ENCODE results near the gene SMG7.

Gene SMG7

GRCh38 chr1:183443466-183443865 lies 28.8 kb upstream of the SMG7 start:
- Histone ChIP-seq H3K4me3 (ENCODE audit: low read depth in 1 of 2, low read length in 2 of 2) (no peak overlapping the region), H3K9me3 (ENCODE audit: control insufficient read depth in 1 of 2, low read length in 2 of 2) (no peaks in the 10 kb centered on the region), H3K27ac (ENCODE audit: low read depth, low read length) (no peak overlapping the region), H3K4me1 (ENCODE audit: control insufficient read depth in 1 of 2, insufficient read depth in 2 of 2, low read length in 2 of 2) (no peaks in the 10 kb centered on the region), H3K9ac (ENCODE audit: low read depth in 1 of 2, low read length in 2 of 2) (no peak overlapping the region), H3K27me3 (ENCODE audit: control insufficient read depth in 1 of 2, insufficient read depth in 2 of 2, low read length in 2 of 2) (no peaks in the 10 kb centered on the region), H3K36me3 (ENCODE audit: control insufficient read depth in 1 of 2, insufficient read depth in 2 of 2, low read length in 2 of 2) (no peaks in the 10 kb centered on the region)

- Histone ChIP-seq H3K4me1 (ENCODE audit: control insufficient read depth in 1 of 2, insufficient read depth in 2 of 2, low read length in 2 of 2) (no peaks in the 10 kb centered on the region), H3K9me3 (ENCODE audit: control insufficient read depth in 1 of 2, low read length in 2 of 2) (no peaks in the 10 kb centered on the region), H3K36me3 (ENCODE audit: control insufficient read depth in 1 of 2, insufficient read depth in 2 of 2, low read length in 2 of 2) (no peaks in the 10 kb centered on the region), H3K27ac (ENCODE audit: low read depth, low read length) (no peak overlapping the region), H3K9ac (ENCODE audit: low read depth in 1 of 2, low read length in 2 of 2) (no peak overlapping the region), H3K27me3 (ENCODE audit: control insufficient read depth in 1 of 2, insufficient read depth in 2 of 2, low read length in 2 of 2) (no peaks in the 10 kb centered on the region), H3K4me3 (ENCODE audit: low read depth in 1 of 2, low read length in 2 of 2) (no peak overlapping the region)
Observed at GRCh38 chr1:183444243-183444642, 28.1 kb upstream of the SMG7 start.

GRCh38 chr1:183449223-183449770 lies 23.0 kb upstream of the SMG7 start:
- H3K4me3 ChIP-seq (ENCODE audit: low read depth in 1 of 2, low read length in 2 of 2) = no peak overlapping the region
- H3K9ac ChIP-seq (ENCODE audit: low read depth in 1 of 2, low read length in 2 of 2) = no peak overlapping the region
- no peaks in the 10 kb centered on the region for H3K9me3 ChIP-seq (ENCODE audit: control insufficient read depth in 1 of 2, low read length in 2 of 2)
- no peaks in the 10 kb centered on the region for H3K4me1 ChIP-seq (ENCODE audit: control insufficient read depth in 1 of 2, insufficient read depth in 2 of 2, low read length in 2 of 2)
- H3K36me3 ChIP-seq (ENCODE audit: control insufficient read depth in 1 of 2, insufficient read depth in 2 of 2, low read length in 2 of 2) = no peaks in the 10 kb centered on the region
- no peak overlapping the region for H3K27ac ChIP-seq (ENCODE audit: low read depth, low read length)
- no peaks in the 10 kb centered on the region for H3K27me3 ChIP-seq (ENCODE audit: control insufficient read depth in 1 of 2, insufficient read depth in 2 of 2, low read length in 2 of 2)

GRCh38 chr1:183450093-183450492 lies 22.2 kb upstream of the SMG7 start:
- H3K27me3 ChIP-seq (ENCODE audit: control insufficient read depth in 1 of 2, insufficient read depth in 2 of 2, low read length in 2 of 2) = no peaks in the 10 kb centered on the region
- no peaks in the 10 kb centered on the region for H3K9me3 ChIP-seq (ENCODE audit: control insufficient read depth in 1 of 2, low read length in 2 of 2)
- H3K36me3 ChIP-seq (ENCODE audit: control insufficient read depth in 1 of 2, insufficient read depth in 2 of 2, low read length in 2 of 2) = no peaks in the 10 kb centered on the region
- H3K27ac ChIP-seq (ENCODE audit: low read depth, low read length) = no peak overlapping the region
- H3K4me1 ChIP-seq (ENCODE audit: control insufficient read depth in 1 of 2, insufficient read depth in 2 of 2, low read length in 2 of 2) = no peaks in the 10 kb centered on the region
- no peak overlapping the region for H3K9ac ChIP-seq (ENCODE audit: low read depth in 1 of 2, low read length in 2 of 2)
- H3K4me3 ChIP-seq (ENCODE audit: low read depth in 1 of 2, low read length in 2 of 2) = no peak overlapping the region

- no peak overlapping the region for H3K27ac ChIP-seq (ENCODE audit: low read depth, low read length)
- no peaks in the 10 kb centered on the region for H3K9me3 ChIP-seq (ENCODE audit: control insufficient read depth in 1 of 2, low read length in 2 of 2)
- H3K4me1 ChIP-seq (ENCODE audit: control insufficient read depth in 1 of 2, insufficient read depth in 2 of 2, low read length in 2 of 2) = no peaks in the 10 kb centered on the region
- no peaks in the 10 kb centered on the region for H3K27me3 ChIP-seq (ENCODE audit: control insufficient read depth in 1 of 2, insufficient read depth in 2 of 2, low read length in 2 of 2)
- H3K9ac ChIP-seq (ENCODE audit: low read depth in 1 of 2, low read length in 2 of 2) = no peak overlapping the region
- no peaks in the 10 kb centered on the region for H3K36me3 ChIP-seq (ENCODE audit: control insufficient read depth in 1 of 2, insufficient read depth in 2 of 2, low read length in 2 of 2)
- no peak overlapping the region for H3K4me3 ChIP-seq (ENCODE audit: low read depth in 1 of 2, low read length in 2 of 2)
Observed at GRCh38 chr1:183454377-183454776, 17.9 kb upstream of the SMG7 start.

DNA sequence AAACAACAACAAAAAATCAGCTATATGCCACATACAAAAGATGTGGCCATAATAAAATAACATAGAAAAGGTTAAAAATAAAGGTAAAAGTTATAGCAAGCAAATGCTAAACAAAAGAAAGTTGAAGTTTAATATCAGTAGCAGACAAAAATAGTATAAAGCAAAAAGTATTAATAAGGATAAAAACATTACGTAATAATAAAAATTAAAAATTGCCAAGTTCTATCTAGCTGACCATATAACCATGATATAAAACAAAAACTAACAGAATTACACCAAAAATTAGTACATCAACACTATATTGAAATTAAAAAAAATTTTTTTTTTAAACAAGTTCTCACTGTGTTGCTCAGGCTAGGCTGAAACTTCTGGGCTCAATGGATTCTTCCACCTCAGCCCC lies 15.5 kb upstream of the SMG7 start:
- peaks cover 0 to 3% of the 10 kb centered on the region in 2 donors for H3K4me1 ChIP-seq (ENCODE audit: control insufficient read depth in 1 of 2, insufficient read depth in 2 of 2, low read length in 2 of 2)
- H3K9me3 ChIP-seq (ENCODE audit: control insufficient read depth in 1 of 2, low read length in 2 of 2) = no peaks in the 10 kb centered on the region
- no peaks in the 10 kb centered on the region for H3K27me3 ChIP-seq (ENCODE audit: control insufficient read depth in 1 of 2, insufficient read depth in 2 of 2, low read length in 2 of 2)
- no peak overlapping the region for H3K27ac ChIP-seq (ENCODE audit: low read depth, low read length)
- no peak overlapping the region for H3K4me3 ChIP-seq (ENCODE audit: low read depth in 1 of 2, low read length in 2 of 2)
- H3K9ac ChIP-seq (ENCODE audit: low read depth in 1 of 2, low read length in 2 of 2) = no peak overlapping the region
- H3K36me3 ChIP-seq (ENCODE audit: control insufficient read depth in 1 of 2, insufficient read depth in 2 of 2, low read length in 2 of 2) = no peaks in the 10 kb centered on the region

- H3K9ac ChIP-seq (ENCODE audit: low read depth in 1 of 2, low read length in 2 of 2) = no peak overlapping the region
Observed at GRCh38 chr1:183457449-183457848, 14.8 kb upstream of the SMG7 start.

GRCh38 chr1:183460596-183460995 lies 11.7 kb upstream of the SMG7 start:
- Histone ChIP-seq H3K4me3 (ENCODE audit: low read depth in 1 of 2, low read length in 2 of 2) (no peak overlapping the region), H3K36me3 (ENCODE audit: control insufficient read depth in 1 of 2, insufficient read depth in 2 of 2, low read length in 2 of 2) (no peaks in the 10 kb centered on the region), H3K9ac (ENCODE audit: low read depth in 1 of 2, low read length in 2 of 2) (no peak overlapping the region), H3K27me3 (ENCODE audit: control insufficient read depth in 1 of 2, insufficient read depth in 2 of 2, low read length in 2 of 2) (no peaks in the 10 kb centered on the region), H3K4me1 (ENCODE audit: control insufficient read depth in 1 of 2, insufficient read depth in 2 of 2, low read length in 2 of 2) (peaks cover 0 to 3% of the 10 kb centered on the region in 2 donors), H3K9me3 (ENCODE audit: control insufficient read depth in 1 of 2, low read length in 2 of 2) (no peaks in the 10 kb centered on the region), H3K27ac (ENCODE audit: low read depth, low read length) (no peak overlapping the region)

More at GRCh38 chr1:183457449-183457848, 14.8 kb upstream of the SMG7 start:
- Histone ChIP-seq H3K27ac (ENCODE audit: low read depth, low read length) (no peak overlapping the region), H3K9me3 (ENCODE audit: control insufficient read depth in 1 of 2, low read length in 2 of 2) (no peaks in the 10 kb centered on the region), H3K27me3 (ENCODE audit: control insufficient read depth in 1 of 2, insufficient read depth in 2 of 2, low read length in 2 of 2) (no peaks in the 10 kb centered on the region), H3K4me3 (ENCODE audit: low read depth in 1 of 2, low read length in 2 of 2) (no peak overlapping the region), H3K4me1 (ENCODE audit: control insufficient read depth in 1 of 2, insufficient read depth in 2 of 2, low read length in 2 of 2) (peaks cover 0 to 3% of the 10 kb centered on the region in 2 donors), H3K36me3 (ENCODE audit: control insufficient read depth in 1 of 2, insufficient read depth in 2 of 2, low read length in 2 of 2) (no peaks in the 10 kb centered on the region)

DNA sequence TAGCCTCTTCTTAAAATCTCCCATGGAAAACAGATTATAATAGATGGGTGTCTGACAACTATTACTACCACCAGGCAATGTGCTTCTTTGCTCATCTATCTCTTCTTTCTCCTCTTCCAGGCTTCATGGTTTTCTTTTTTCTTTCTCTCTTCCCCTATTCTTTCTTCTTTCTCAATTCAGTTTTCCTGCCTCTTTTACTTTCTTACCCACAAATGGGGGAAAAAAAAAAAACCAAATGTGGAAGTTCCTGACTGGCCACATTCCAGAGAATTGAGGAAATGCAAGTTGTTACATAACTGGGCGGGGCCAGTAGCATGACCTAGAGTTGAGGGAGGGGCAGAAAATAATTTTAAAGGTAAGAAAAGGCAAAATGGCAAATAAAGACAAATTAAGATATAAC lies 10.9 kb upstream of the SMG7 start:
- Histone ChIP-seq H3K4me1 (ENCODE audit: control insufficient read depth in 1 of 2, insufficient read depth in 2 of 2, low read length in 2 of 2) (peaks cover 0 to 3% of the 10 kb centered on the region in 2 donors), H3K4me3 (ENCODE audit: low read depth in 1 of 2, low read length in 2 of 2) (no peak overlapping the region), H3K9ac (ENCODE audit: low read depth in 1 of 2, low read length in 2 of 2) (no peak overlapping the region), H3K27ac (ENCODE audit: low read depth, low read length) (no peak overlapping the region), H3K27me3 (ENCODE audit: control insufficient read depth in 1 of 2, insufficient read depth in 2 of 2, low read length in 2 of 2) (no peaks in the 10 kb centered on the region), H3K9me3 (ENCODE audit: control insufficient read depth in 1 of 2, low read length in 2 of 2) (no peaks in the 10 kb centered on the region), H3K36me3 (ENCODE audit: control insufficient read depth in 1 of 2, insufficient read depth in 2 of 2, low read length in 2 of 2) (no peaks in the 10 kb centered on the region)

- Histone ChIP-seq H3K36me3 (ENCODE audit: control insufficient read depth in 1 of 2, insufficient read depth in 2 of 2, low read length in 2 of 2) (no peaks in the 10 kb centered on the region), H3K9ac (ENCODE audit: low read depth in 1 of 2, low read length in 2 of 2) (no peak overlapping the region), H3K9me3 (ENCODE audit: control insufficient read depth in 1 of 2, low read length in 2 of 2) (no peaks in the 10 kb centered on the region), H3K27ac (ENCODE audit: low read depth, low read length) (no peak overlapping the region), H3K27me3 (ENCODE audit: control insufficient read depth in 1 of 2, insufficient read depth in 2 of 2, low read length in 2 of 2) (no peaks in the 10 kb centered on the region), H3K4me3 (ENCODE audit: low read depth in 1 of 2, low read length in 2 of 2) (no peak overlapping the region), H3K4me1 (ENCODE audit: control insufficient read depth in 1 of 2, insufficient read depth in 2 of 2, low read length in 2 of 2) (peaks cover 3 to 10% of the 10 kb centered on the region in 2 donors)
Observed at GRCh38 chr1:183463566-183463965, 8.7 kb upstream of the SMG7 start.

GRCh38 chr1:183466781-183467180 lies 5.5 kb upstream of the SMG7 start:
- Histone ChIP-seq H3K36me3 (ENCODE audit: control insufficient read depth in 1 of 2, insufficient read depth in 2 of 2, low read length in 2 of 2) (no peaks in the 10 kb centered on the region), H3K27ac (ENCODE audit: low read depth, low read length) (no peak overlapping the region), H3K9me3 (ENCODE audit: control insufficient read depth in 1 of 2, low read length in 2 of 2) (no peaks in the 10 kb centered on the region), H3K4me1 (ENCODE audit: control insufficient read depth in 1 of 2, insufficient read depth in 2 of 2, low read length in 2 of 2) (peaks cover under 1 to 21% of the 10 kb centered on the region in 2 donors), H3K27me3 (ENCODE audit: control insufficient read depth in 1 of 2, insufficient read depth in 2 of 2, low read length in 2 of 2) (no peaks in the 10 kb centered on the region), H3K4me3 (ENCODE audit: low read depth in 1 of 2, low read length in 2 of 2) (no peak overlapping the region), H3K9ac (ENCODE audit: low read depth in 1 of 2, low read length in 2 of 2) (no peak overlapping the region)

Measured in duodenal mucosa (tissue), 2 donors.